ENCODE results near the gene ASTN2.

Gene ASTN2

DNA sequence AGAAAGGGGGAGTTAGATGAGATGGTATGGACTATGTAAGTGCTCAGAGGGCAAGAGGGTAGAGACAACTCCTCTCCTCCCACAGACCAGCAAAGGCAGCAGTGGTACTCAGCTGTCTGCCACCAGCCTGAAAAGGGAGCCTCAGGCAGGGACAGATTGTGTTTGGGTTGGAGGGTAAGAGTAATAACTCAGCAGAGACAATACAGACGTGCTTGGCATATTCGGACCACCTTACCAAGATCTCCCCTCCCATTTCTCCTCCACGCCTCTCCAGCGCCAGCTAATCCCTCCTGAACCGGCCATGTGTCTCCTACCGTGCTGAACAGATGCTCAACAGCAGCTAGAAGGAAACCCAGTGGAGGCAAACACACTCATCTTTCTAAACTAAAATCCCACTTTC is 180.8 kb downstream of the ASTN2 start:
- no peak for DNase-seq

DNA sequence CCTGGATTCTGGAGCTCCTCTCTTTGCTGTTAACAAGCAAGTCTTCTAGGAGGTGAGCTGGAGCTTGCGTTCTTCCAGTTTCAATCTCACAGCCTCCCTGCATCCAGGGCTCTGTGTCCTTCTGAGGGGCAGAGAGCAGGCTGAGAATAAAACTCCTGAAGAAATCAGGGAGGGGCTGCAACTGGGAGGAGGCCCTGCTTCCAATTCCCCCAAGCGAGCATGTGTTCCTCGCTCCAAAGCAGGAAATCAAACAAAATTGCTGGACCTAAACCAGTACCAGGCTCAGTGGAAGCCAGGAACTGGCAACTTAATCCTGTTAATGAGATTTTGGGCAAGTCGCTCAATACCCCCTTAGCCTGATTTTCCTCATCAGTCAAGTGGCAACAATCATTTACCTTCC is 181.8 kb downstream of the ASTN2 start:
- DNase-seq, result no peak

DNA sequence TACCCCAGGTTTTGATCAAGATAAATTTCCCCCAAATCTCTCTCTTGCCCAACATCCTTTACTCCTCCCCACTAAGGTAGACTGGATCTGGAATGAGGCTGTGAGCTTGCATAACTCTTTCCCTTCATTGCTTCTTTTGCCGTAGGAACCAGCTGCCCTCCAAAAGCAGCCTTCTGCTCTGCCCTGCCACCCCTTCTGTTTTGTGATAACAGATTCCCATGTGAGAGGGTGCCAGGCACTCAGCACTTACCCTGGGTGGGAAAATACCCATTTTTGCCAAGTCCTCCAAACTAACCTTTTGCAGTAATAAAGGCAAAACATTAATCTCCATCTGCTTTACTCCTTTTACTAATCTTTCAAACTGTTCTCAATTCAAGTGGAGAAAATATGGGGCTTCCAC is 182.6 kb downstream of the ASTN2 start:
- DNase-seq, result no peak

DNA sequence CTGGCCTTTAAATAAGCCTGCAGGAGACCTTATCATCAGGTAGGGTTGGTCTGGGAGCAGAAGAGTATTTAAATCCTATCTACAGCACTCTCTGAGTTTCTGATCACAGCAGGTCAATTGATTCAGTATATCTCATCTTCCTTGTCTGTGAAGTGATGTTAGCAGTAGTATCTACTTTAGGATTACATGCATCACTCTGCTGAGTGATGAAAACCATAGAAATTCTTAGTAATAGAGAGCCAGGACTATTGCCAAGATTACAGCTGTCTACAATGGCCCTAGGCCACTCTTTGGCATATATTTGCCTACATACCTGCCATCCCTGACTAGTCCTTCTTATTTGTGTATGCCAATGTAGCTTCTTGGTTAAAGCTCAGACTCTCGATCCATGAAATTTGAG is 183.8 kb downstream of the ASTN2 start:
- no peak for DNase-seq

DNA sequence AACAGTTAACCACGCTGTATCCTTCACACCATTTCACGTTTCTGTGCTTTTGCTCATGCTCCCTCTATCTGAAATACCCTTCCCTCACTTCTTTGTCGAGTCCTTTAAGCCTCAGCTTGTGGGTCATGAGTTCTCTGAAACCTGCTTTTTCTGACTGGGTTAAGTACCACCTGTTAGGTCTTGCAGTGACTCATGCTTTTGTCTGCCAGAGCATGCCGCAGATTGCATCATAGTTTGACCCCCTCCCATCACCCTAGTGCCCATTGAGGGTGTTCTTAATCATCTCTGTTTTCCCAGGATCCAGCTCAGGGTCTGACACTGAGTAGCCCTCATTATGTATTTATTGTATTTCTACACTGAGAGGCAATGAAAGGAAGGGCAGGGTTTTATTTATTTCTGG is 190.2 kb downstream of the ASTN2 start:
- no peak for DNase-seq

GRCh38 chr9:117218951-117219350 is 195.9 kb downstream of the ASTN2 start:
- no peak for DNase-seq

DNA sequence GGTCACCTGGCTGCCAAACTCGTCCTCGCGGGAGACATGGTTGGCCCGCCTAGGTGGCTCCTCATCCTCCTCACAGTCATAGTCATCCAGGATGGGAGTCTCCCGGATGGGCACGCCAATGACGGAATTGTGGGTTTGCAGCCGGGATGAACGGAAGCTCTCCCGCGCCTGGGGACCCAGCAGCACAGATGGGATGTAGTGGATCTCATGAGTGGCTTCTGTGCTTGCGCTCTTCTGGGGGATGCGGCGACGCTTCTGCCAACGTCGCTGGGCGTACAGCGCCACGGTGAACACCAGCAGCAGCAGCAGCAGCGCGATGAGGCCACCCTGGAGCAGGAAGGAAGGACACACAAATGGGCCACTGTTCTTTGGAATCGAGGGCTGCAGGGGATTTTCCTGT is 200.4 kb downstream of the ASTN2 start:
- DNase-seq, result no peak

DNA sequence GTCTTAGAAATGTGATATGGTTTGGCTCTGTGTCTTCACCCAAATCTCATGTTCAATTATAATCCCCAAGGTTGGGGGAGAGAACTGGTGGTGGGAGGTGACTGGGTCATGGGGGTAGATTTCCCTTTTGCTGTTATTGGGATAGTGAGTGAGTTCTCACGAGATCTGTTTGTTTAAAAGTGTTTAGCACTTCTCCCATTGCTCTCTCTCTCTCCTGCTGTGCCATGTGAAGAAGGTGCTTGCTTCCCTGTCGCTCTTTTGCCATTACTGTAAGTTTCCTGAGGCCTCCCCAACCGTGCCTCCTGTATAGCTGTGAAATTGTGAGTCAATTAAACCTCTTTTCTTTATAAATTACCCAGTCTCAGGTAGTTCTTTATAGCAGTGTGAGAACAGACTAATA is 203.6 kb downstream of the ASTN2 start:
- DNase-seq, result no peak

DNA sequence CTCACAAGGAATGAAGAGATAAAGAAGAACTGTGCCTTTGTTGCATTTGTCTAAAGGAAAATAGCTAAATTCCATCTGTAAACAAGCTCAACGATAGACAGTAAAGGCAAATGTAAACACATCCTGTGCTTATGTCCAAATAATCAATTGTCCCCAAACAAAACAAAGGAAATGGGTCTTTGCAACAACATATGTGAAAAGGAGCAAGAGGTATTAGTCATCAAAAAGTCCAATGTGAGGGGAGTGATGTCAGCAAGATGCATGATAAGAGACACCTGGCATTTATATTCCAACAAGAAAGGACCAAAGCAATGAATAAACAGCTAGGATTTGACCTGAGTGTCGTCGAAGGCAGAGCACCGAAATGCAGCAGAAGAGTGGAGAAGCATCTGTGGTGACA is 209.1 kb downstream of the ASTN2 start:
- no peak for DNase-seq

DNA sequence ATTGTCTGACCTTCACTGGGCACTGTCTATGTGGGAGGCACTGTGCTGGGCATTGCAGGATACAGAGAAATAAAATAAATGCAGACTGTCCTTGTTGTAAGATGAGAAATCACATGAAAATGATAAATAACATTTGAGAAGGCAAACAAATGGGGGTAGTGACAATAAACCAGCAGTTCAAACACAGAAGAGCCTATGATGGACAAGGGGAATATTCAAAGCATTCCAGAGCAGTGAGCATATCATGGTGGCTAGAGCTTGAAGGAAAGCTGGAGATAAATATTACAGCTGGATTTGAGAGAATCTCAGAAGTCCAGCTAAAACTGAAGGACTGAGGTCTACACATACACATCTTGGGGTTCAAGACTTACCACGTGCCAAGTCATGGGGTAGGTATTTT is 209.9 kb downstream of the ASTN2 start:
- DNase-seq, result no peak

- DNase-seq, result no peak
These were observed 223.2 kb downstream of the ASTN2 start for GRCh38 chr9:117191504-117192261.

- DNase-seq, result no peak
These were observed 225.7 kb downstream of the ASTN2 start for GRCh38 chr9:117189121-117189520.

DNA sequence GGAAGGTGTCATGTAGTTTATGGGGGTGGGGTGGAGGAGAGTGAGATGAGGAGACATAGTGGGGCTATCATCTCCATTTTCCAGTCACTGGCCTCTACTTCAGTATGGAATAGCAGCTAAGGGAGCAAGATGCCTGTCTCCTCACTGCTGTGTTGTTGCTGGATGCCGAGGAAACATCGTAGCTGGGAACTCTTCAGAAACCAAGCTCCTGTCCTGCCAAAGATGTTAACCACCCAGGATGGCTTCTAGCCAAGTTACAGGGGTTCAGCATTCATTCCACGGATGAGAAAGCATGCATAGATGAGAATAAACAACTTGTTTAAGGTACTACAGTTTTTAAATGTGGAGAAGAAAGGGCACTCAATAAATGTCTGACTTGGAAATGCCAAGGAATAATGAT is 226.5 kb downstream of the ASTN2 start:
- no peak for DNase-seq

DNA sequence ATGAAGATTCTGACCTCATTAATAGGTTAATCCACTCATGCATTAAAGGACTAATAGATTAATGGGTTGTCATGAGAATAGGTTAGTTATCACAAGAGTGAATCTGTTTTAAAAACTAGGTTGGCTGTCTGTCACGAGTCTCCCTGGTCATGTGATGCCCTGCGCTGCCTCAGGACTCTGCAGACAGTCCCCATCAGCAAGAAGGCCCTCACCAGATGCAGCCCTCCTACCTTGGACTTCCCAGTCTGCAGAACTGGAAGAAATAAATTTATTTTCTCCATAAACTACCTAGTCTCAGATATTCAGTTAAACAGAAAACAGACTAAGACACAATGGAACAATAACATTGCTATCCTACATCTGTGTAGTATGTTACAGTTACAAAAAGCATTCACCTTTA is 227.4 kb downstream of the ASTN2 start:
- DNase-seq, result no peak

DNA sequence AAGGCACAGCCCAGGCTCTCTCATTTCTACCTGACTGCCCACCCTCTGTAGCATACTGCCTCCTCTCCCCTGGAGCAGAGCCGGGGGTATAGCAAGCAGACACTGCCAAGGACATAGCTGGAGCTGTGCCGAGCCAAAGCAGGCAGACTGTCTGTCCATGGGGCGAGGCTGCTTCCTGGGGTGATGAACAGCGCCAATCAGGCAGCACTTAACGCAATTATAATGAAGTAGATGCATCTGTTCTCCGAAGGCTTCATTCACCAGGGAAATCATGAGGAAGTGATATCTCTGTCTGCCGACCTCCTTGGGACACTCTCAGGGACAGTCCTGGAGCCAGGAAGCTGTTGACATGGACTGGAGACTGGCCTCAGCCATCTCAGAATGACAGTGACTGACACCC is 230.7 kb downstream of the ASTN2 start:
- DNase-seq, result no peak

DNA sequence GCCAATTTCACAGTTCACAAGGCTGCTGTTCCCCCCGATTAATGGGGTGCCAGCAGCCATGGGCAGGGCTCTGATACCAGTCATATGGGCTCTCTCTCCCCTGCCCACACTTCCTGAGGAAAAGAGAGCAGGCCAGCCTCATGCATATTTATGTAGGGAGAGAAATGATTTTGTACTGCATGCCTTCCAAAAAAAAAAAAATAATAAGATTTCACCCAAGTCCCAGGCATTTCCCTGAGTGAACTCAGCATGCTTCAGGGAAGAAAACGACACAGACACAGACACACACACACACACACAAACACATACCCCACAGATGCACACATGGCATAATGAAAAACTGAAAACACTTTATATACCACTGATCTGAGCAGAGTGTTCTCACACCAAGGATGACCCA is 232.8 kb downstream of the ASTN2 start:
- DNase-seq, result no peak

DNA sequence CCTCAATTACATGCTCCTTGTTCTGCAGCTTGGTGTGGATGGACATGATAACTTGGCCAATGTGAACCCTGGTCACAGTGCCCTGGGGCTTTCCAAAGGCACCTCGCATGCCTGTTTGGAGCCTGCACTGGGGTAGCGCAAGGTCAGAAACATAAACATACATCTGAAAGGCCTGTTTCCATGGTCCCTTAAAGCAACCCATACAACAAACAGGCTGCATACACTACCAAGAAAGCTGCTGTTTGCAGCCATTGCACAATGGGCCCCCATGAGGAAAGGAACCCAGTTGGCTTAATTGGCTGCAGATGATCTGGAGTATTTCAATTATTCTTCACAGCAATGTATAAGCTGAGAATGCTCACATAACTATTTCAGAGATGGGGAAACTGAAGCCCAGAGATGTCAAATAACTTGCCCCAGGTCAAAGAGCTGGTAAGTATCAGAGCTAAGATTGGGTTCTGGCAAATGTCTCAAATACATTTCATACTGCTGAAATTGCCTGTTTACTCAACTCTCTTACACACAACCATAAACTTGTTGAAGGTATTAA is 233.9 kb downstream of the ASTN2 start:
- no peak for DNase-seq

DNA sequence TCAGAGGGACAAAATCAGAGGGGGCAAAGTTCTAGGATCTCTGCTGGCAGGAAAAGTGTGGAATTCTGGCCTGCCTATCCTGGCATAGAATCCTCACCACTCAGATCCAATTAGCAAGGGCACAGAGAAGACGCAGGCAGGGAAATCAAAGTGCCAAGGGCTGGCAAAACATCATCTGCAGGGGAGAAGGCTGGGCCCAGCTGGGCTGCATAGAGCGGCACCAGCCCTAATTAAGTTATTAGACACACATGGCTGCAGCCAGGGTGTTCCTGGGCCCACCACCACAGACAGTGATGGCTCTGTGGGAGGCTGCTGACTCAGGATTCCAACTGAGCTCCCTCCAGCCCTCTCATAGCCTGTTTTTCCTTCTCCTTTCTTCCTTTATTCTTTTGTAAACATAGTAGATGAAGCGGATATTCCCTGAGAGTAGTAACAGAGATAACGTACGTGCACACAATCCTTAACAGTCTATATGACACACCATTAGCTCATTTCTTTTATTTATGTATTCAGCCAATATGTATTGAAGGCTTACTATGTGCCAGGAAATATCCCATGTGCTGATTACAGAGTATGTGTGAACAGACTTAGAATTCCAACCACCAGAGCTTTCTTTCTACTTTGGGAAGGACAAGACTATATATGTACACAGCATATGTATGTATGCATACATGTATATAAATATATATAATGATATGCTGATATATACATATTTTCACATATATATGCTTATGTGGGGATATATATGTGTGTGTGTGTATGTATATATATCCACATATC is 236.1 kb downstream of the ASTN2 start:
- DNase-seq, result no peak

- no peak for DNase-seq
These were observed 244.3 kb downstream of the ASTN2 start for GRCh38 chr9:117170567-117170966.

DNA sequence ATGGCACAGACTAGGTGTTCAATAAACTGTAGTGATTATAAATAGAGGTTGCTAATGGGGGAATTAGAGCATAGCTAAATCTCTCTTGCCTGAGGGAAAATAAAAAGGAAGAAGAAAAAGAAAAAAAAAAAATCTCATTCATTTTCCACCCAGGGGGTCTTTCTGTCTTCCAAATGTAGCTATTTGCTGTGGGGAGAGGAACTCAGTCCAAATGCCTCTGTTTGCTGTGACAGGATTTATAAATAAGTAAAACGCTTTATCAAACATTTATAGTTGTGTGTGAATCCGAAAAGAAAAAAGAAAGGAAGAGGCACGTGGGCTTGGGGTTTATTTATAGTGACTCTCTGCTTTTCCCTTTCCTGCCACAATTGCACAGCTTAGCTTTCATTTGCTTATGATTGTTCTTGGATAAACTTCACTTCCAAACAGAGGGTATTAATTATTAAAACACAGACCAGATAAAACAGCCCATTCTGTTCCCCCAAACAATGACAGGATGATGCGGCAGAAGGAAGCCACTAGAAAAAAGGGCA is 245.7 kb downstream of the ASTN2 start:
- DNase-seq, result no peak

GRCh38 chr9:117164512-117164911 is 250.3 kb downstream of the ASTN2 start:
- no peak for DNase-seq

DNA sequence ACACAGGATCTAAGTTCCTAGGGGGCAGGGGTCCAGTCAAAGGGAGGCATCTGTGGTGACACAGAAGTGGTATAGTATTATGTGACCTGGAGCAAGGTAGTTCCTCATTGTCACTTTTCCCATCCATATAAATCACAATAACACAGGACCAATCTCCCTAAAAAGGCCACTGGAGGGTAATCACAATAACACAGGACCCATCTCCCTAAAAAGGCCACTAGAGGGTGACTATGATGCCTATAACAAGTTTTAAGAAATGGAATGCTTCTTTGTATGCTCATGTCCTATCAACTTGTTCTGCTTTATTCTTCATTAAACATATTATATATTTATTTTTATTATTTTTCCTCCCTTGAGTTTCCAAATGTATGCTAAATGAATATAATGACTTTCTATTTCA is 254.6 kb downstream of the ASTN2 start:
- DNase-seq, result no peak

DNA sequence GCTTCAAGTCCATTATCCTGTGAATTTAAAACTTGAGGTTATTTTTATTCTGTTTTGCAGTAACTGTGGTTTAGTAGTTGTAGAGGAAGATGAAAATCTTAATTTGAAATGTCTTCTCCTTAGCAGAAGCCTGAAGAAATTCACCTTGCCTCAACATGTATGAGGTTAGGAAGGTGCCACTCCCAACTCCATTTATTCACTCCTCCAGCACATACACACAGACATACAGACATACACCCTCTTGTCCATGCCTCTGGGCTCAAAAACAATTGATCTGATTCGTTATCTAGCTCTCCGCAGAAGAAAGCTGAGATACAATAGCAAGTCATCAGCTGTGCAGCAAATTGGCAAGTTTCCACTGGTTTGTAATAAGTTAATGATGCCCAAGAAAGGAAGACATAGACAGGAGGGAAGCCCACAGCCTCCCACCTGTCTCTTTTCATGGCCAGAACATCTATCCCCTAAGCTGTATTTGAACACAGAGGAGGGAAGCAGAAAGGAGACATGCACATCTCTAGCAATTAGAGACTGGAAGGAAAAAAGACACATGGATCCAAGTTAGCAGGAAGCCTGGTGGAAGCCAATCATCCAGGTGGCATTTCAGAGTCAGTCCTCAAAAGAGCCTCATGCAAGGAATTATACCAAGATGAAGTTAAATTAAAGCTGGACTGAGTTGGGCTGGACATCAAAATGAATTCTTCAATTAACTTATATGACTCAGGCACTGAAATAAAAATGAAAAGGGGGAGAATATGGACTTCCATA is 257.9 kb downstream of the ASTN2 start:
- no peak for DNase-seq

Measured in left hindlimb (tissue), 1 donor.